GM19025 (cell line): Measurements from ENCODE around the gene FKBP9.
"Not testable (repeated sequence)": the region's sequence is repeated elsewhere in the genome, so short reads cannot be mapped to it uniquely, and the experiment has no call there.

Experiments used
- ATAC-seq: cut with Tn5 transposase; IDR thresholded peaks from one replicate; pipeline ENCODE4 v1.9.1; 2021; ENCODE audit warnings: mild to moderate bottlenecking, low read depth, moderate library complexity; ENCODE audit not compliant: unreplicated experiment

The FKBP9 gene

GRCh38 chr7:33004104-33004616 is 46.9 kb downstream of the FKBP9 start:
- ATAC-seq: not testable (repeated sequence)

- ATAC-seq: not testable (repeated sequence)
These were observed 48.0 kb downstream of the FKBP9 start for GRCh38 chr7:33005193-33005592.

- not testable (repeated sequence) for ATAC-seq
These were observed 48.5 kb downstream of the FKBP9 start for GRCh38 chr7:33005690-33006089.

- ATAC-seq: no peak
These were observed 52.5 kb downstream of the FKBP9 start for GRCh38 chr7:33009734-33010133.

- no peak for ATAC-seq
These were observed 55.1 kb downstream of the FKBP9 start for GRCh38 chr7:33012364-33012763.

- no peak for ATAC-seq
These were observed 67.0 kb downstream of the FKBP9 start for GRCh38 chr7:33024189-33024757.

- ATAC-seq: no peak
These were observed 78.5 kb downstream of the FKBP9 start for GRCh38 chr7:33035776-33036175.

GRCh38 chr7:33038639-33039038 is 81.4 kb downstream of the FKBP9 start:
- ATAC-seq: no peak

- no peak for ATAC-seq
These were observed 82.1 kb downstream of the FKBP9 start for GRCh38 chr7:33039257-33039902.

GRCh38 chr7:33039903-33040292 is 82.7 kb downstream of the FKBP9 start:
- no peak for ATAC-seq

GRCh38 chr7:33040803-33041516 is 83.7 kb downstream of the FKBP9 start:
- peak; percentile 91 for ATAC-seq

GRCh38 chr7:33041631-33042428 is 84.6 kb downstream of the FKBP9 start:
- ATAC-seq: no peak

GRCh38 chr7:33043501-33044400 is 86.5 kb downstream of the FKBP9 start:
- ATAC-seq: no peak

- no peak for ATAC-seq
These were observed 87.1 kb downstream of the FKBP9 start for GRCh38 chr7:33044401-33044718.

GRCh38 chr7:33044986-33045385 is 87.7 kb downstream of the FKBP9 start:
- ATAC-seq: no peak

- no peak for ATAC-seq
These were observed 91.0 kb downstream of the FKBP9 start for GRCh38 chr7:33048257-33048656.

GRCh38 chr7:33048704-33049103 is 91.5 kb downstream of the FKBP9 start:
- ATAC-seq: no peak

- no peak for ATAC-seq
These were observed 93.5 kb downstream of the FKBP9 start for GRCh38 chr7:33050535-33051318.

GRCh38 chr7:33053721-33054120 is 96.5 kb downstream of the FKBP9 start:
- ATAC-seq: no peak
